ENCODE results near the gene PIK3R5. TPM values are rescaled to one million over a fixed set of nuclear protein-coding genes. Genes with fewer than 3 reads are reported as not detected.
"Not testable (repeated sequence)": the region's sequence is repeated elsewhere in the genome, so short reads cannot be mapped to it uniquely, and the experiment has no call there.

Gene PIK3R5
- total and polyA plus RNA-seq, 8 donors, result 0.69 to 6.8 (median 1.7) TPM

DNA sequence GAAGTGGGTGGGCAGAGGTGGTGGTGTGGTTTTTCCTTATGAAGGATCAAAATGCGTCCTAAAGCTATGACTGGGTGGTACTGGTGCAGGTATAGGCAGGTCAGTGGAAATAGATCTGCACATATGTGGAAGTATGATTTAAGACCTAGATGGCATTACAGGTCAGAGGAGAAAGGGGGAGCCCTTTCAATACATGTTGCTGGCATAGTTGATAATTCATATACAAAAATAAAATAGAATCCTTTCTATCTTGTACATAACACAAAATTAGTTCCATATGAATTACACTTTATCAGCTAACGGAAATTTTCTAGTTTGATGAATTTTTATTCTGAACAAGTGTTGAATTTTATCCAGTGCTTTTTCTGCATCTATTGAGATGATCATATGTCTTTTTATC lies 20.8 kb upstream of the PIK3R5 start:
- H3K27ac ChIP-seq, result no peak overlapping the region
- H3K4me1 ChIP-seq, result no peaks in the 10 kb centered on the region
- H3K36me3 ChIP-seq, result no peaks in the 10 kb centered on the region
- no peaks in the 10 kb centered on the region for H3K9me3 ChIP-seq
- H3K4me3 ChIP-seq, result no peak overlapping the region
- TF ChIP-seq, protein P1, sequence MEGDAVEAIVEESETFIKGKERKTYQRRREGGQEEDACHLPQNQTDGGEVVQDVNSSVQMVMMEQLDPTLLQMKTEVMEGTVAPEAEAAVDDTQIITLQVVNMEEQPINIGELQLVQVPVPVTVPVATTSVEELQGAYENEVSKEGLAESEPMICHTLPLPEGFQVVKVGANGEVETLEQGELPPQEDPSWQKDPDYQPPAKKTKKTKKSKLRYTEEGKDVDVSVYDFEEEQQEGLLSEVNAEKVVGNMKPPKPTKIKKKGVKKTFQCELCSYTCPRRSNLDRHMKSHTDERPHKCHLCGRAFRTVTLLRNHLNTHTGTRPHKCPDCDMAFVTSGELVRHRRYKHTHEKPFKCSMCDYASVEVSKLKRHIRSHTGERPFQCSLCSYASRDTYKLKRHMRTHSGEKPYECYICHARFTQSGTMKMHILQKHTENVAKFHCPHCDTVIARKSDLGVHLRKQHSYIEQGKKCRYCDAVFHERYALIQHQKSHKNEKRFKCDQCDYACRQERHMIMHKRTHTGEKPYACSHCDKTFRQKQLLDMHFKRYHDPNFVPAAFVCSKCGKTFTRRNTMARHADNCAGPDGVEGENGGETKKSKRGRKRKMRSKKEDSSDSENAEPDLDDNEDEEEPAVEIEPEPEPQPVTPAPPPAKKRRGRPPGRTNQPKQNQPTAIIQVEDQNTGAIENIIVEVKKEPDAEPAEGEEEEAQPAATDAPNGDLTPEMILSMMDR (IDR thresholded peaks at IDR 0.05), result no peak
- intact Hi-C loops (cut with DNase I), result no loop called here
- FAIRE-seq (no peak), DNase-seq (no peak), ATAC-seq (no peak)
- no peaks in the 10 kb centered on the region for H3K27me3 ChIP-seq
- WGBS, 2 donors, result 79 to 89% methylated on average over 2 of the region's 2 CpGs

DNA sequence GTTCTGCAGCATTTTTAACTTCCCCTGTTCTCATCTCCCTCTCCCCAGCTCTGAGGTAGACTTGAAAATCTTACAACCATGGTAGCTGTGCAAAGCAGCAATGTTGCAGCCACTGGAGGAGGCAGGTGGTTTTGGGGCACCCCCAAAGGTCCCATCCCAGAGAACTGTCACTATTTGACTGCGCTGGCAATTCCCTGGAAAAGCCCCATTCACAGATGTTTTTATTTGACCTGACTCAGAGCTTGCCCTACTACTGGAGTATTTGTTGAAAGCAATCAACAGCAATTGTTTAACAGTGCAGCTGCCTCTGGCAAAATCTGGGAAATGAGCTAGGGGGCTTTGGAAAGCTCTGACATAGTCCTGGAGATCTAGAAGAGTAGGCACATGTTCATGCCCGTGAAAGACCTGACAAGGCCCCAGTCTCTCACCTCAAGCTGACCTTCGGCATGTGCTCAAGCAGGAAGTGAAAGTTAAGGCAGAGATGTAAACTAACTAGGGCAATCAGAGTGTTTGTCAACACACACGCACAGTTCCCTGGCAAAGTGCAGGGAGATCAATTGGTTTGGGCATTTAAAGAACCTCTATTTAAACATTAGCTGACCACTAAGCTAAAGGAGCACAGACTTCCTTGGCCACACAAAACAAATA lies 19.7 kb upstream of the PIK3R5 start:
- TF ChIP-seq, protein P1 (IDR thresholded peaks at IDR 0.05), result no peak
- intact Hi-C loops (cut with DNase I), result no loop called here
- H3K4me3 ChIP-seq, result no peak overlapping the region
- ATAC-seq (no peak), FAIRE-seq (no peak), DNase-seq (no peak)
- no peaks in the 10 kb centered on the region for H3K27me3 ChIP-seq
- no peak overlapping the region for H3K27ac ChIP-seq
- no peaks in the 10 kb centered on the region for H3K9me3 ChIP-seq
- H3K4me1 ChIP-seq, result no peaks in the 10 kb centered on the region
- 61 to 77% methylated on average over 4 of the region's 4 CpGs for WGBS, 2 donors
- no peaks in the 10 kb centered on the region for H3K36me3 ChIP-seq

DNA sequence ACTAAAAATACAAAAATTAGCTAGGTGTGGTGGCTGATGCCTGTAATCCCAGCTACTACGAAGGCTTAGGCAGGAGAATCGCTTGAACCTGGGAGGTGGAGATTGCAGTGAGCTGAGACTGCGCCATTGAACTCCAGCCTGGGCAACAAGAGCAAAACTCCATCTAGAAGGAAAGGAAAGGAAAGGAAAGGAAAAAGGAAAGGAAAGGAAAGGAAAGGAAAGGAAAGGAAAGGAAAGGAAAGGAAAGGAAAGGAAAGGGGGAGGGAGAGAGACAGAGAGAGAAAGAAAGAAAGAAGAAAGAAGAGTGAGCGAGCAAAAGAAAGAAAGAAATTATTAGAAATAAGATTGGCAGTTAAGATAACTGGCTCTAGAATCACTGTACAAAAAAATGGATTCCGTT lies 18.7 kb upstream of the PIK3R5 start:
- H3K4me1 ChIP-seq; H3K36me3 ChIP-seq; H3K9me3 ChIP-seq; DNase-seq; H3K27me3 ChIP-seq; intact Hi-C loops (cut with DNase I); ATAC-seq; H3K27ac ChIP-seq; FAIRE-seq; H3K4me3 ChIP-seq: not testable (repeated sequence)
- 84 to 93% methylated on average over 5 of the region's 5 CpGs for WGBS, 2 donors

DNA sequence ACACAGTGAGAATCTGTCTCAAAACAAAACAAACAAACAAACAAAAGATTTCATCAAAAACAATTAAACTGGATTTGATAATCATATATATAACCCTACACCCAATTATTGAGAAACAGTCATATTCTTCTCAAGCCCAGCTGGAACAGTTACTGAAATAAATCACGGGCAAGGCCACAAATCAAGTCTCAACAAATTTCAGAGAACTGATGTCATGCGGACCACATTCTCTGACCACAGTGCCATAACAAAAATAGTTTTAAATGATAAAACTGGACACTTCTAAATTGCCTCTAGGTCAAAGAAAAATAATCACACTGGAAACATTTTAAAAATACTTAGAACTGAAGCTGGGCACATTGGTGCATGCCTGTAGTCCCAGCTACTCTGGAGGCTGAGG lies 15.9 kb upstream of the PIK3R5 start:
- no peak for DNase-seq
- no peak for FAIRE-seq
- Histone ChIP-seq H3K36me3 (no peaks in the 10 kb centered on the region), H3K27me3 (no peaks in the 10 kb centered on the region), H3K4me3 (no peak overlapping the region), H3K27ac (no peak overlapping the region), H3K4me1 (no peaks in the 10 kb centered on the region), H3K9me3 (no peaks in the 10 kb centered on the region)
- WGBS, 2 donors, result 88 to 90% methylated on average over 2 of the region's 2 CpGs
- ATAC-seq, result no peak
- intact Hi-C loops (cut with DNase I), result no loop called here
- TF ChIP-seq, protein P1 (IDR thresholded peaks at IDR 0.05), result no peak

DNA sequence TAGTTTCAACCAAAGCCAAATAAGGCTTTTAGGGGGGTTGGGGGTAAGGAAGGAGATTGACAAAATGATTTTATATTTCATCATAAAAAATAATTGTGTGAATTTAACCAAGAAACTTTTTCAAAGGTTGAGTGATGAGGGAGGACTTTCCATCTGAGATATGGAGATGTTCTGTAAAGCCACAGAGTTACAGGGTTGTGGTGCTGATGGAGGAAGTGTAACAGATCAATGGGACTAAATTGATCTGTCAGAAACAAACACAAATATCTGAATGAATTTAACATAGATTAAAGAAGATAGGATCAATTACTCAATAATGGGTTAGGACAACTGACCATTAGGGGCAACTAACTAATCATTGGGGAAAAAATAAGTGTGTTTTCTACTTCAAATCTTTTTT lies 14.2 kb upstream of the PIK3R5 start:
- Histone ChIP-seq H3K4me3 (no peak overlapping the region), H3K4me1 (no peaks in the 10 kb centered on the region), H3K36me3 (no peaks in the 10 kb centered on the region), H3K27me3 (no peaks in the 10 kb centered on the region), H3K9me3 (no peaks in the 10 kb centered on the region), H3K27ac (no peak overlapping the region)
- TF ChIP-seq, protein P1 (IDR thresholded peaks at IDR 0.05), result no peak
- no peak for FAIRE-seq
- no peak for DNase-seq
- intact Hi-C loops (cut with DNase I), result no loop called here
- ATAC-seq, result no peak

Measured in pancreas (tissue), 10 donors.